ENCODE data around the gene DNMT3B.
A peak's percentile ranks its signal among the peaks of the same experiment; 100 is the strongest.
"Not testable (repeated sequence)": the region's sequence is repeated elsewhere in the genome, so short reads cannot be mapped to it uniquely, and the experiment has no call there.

Gene DNMT3B

GRCh38 chr20:32790751-32791057 lies 28.5 kb downstream of the DNMT3B start:
- DNase-seq (ENCODE audit: low spot score) = no peak

GRCh38 chr20:32792316-32792715 lies 30.1 kb downstream of the DNMT3B start:
- peak; percentile 24 for DNase-seq (ENCODE audit: low spot score)

- DNase-seq (ENCODE audit: low spot score) = no peak
These were observed 30.7 kb downstream of the DNMT3B start for GRCh38 chr20:32792731-32793458.

GRCh38 chr20:32796383-32796948 lies 34.3 kb downstream of the DNMT3B start:
- no peak for DNase-seq (ENCODE audit: low spot score)

GRCh38 chr20:32796981-32797451 lies 34.8 kb downstream of the DNMT3B start:
- peak; percentile 50 for DNase-seq (ENCODE audit: low spot score)

GRCh38 chr20:32797571-32797970 lies 35.4 kb downstream of the DNMT3B start:
- not testable (repeated sequence) for DNase-seq (ENCODE audit: low spot score)

GRCh38 chr20:32798046-32798981 lies 36.1 kb downstream of the DNMT3B start:
- DNase-seq (ENCODE audit: low spot score) = no peak

- DNase-seq (ENCODE audit: low spot score) = no peak
These were observed 40.9 kb downstream of the DNMT3B start for GRCh38 chr20:32803092-32803491.

GRCh38 chr20:32804022-32804715 lies 42.0 kb downstream of the DNMT3B start:
- DNase-seq (ENCODE audit: low spot score) = no peak

GRCh38 chr20:32804817-32805216 lies 42.6 kb downstream of the DNMT3B start:
- DNase-seq (ENCODE audit: low spot score) = no peak

- no peak for DNase-seq (ENCODE audit: low spot score)
These were observed 43.5 kb downstream of the DNMT3B start for GRCh38 chr20:32805721-32806120.

- no peak for DNase-seq (ENCODE audit: low spot score)
These were observed 44.2 kb downstream of the DNMT3B start for GRCh38 chr20:32806356-32806755.

- DNase-seq (ENCODE audit: low spot score) = no peak
These were observed 45.5 kb downstream of the DNMT3B start for GRCh38 chr20:32807706-32808105.

GRCh38 chr20:32808438-32808837 lies 46.3 kb downstream of the DNMT3B start:
- no peak for DNase-seq (ENCODE audit: low spot score)

GRCh38 chr20:32809907-32810306 lies 47.7 kb downstream of the DNMT3B start:
- DNase-seq (ENCODE audit: low spot score) = no peak

GRCh38 chr20:32810941-32811340 lies 48.8 kb downstream of the DNMT3B start:
- no peak for DNase-seq (ENCODE audit: low spot score)

- no peak for DNase-seq (ENCODE audit: low spot score)
These were observed 49.7 kb downstream of the DNMT3B start for GRCh38 chr20:32811886-32812285.

- DNase-seq (ENCODE audit: low spot score) = peak; percentile 82
These were observed 58.0 kb downstream of the DNMT3B start for GRCh38 chr20:32819992-32820697.

GRCh38 chr20:32820698-32821377 lies 58.7 kb downstream of the DNMT3B start:
- no peak for DNase-seq (ENCODE audit: low spot score)

GRCh38 chr20:32822225-32822624 lies 60.0 kb downstream of the DNMT3B start:
- DNase-seq (ENCODE audit: low spot score) = no peak

GRCh38 chr20:32823078-32823477 lies 60.9 kb downstream of the DNMT3B start:
- peak; percentile 65 for DNase-seq (ENCODE audit: low spot score)
